Embryonic facial prominence (tissue), 1 donor: ENCODE results near the gene LMX1B.
"Not testable (repeated sequence)": the region's sequence is repeated elsewhere in the genome, so short reads cannot be mapped to it uniquely, and the experiment has no call there.

ENCODE experiments used
- DNase-seq: peaks from one replicate; pipeline ENCODE4 v3.0.0-alpha.2; 2016; ENCODE audit errors: extremely low spot score

Gene LMX1B

GRCh38 chr9:126613651-126614050 is at the start of gene LMX1B:
Gene LMX1B, plus strand, starts transcription at chr9:126613928. Its CDS starts 522 bp downstream, at chr9:126614450.
- DNase-seq = no peak

- DNase-seq = no peak
Observed at GRCh38 chr9:126564128-126564527, 49.6 kb upstream of the LMX1B start.

GRCh38 chr9:126564716-126565115 is 49.0 kb upstream of the LMX1B start:
- no peak for DNase-seq

GRCh38 chr9:126565336-126566128 is 48.2 kb upstream of the LMX1B start:
- DNase-seq = no peak

GRCh38 chr9:126569036-126569435 is 44.7 kb upstream of the LMX1B start:
- no peak for DNase-seq

- DNase-seq = no peak
Observed at GRCh38 chr9:126578029-126578428, 35.7 kb upstream of the LMX1B start.

- DNase-seq = not testable (repeated sequence)
Observed at GRCh38 chr9:126580319-126580718, 33.4 kb upstream of the LMX1B start.

GRCh38 chr9:126581893-126582292 is 31.8 kb upstream of the LMX1B start:
- no peak for DNase-seq

- DNase-seq = no peak
Observed at GRCh38 chr9:126582427-126582826, 31.3 kb upstream of the LMX1B start.

- no peak for DNase-seq
Observed at GRCh38 chr9:126583144-126583760, 30.5 kb upstream of the LMX1B start.

GRCh38 chr9:126584611-126585010 is 29.1 kb upstream of the LMX1B start:
- DNase-seq = no peak

GRCh38 chr9:126586236-126586635 is 27.5 kb upstream of the LMX1B start:
- no peak for DNase-seq

- no peak for DNase-seq
Observed at GRCh38 chr9:126587187-126588185, 26.2 kb upstream of the LMX1B start.

GRCh38 chr9:126588491-126589168 is 25.1 kb upstream of the LMX1B start:
- no peak for DNase-seq

GRCh38 chr9:126589349-126589748 is 24.4 kb upstream of the LMX1B start:
- DNase-seq = no peak

- no peak for DNase-seq
Observed at GRCh38 chr9:126591083-126591482, 22.6 kb upstream of the LMX1B start.

GRCh38 chr9:126591922-126592321 is 21.8 kb upstream of the LMX1B start:
- no peak for DNase-seq

GRCh38 chr9:126592461-126592860 is 21.3 kb upstream of the LMX1B start:
- DNase-seq = no peak

- DNase-seq = no peak
Observed at GRCh38 chr9:126595982-126596381, 17.7 kb upstream of the LMX1B start.

- DNase-seq = no peak
Observed at GRCh38 chr9:126599047-126599650, 14.6 kb upstream of the LMX1B start.
